ENCODE measurements around the gene CEP162.
"Not testable (repeated sequence)": the region's sequence is repeated elsewhere in the genome, so short reads cannot be mapped to it uniquely, and the experiment has no call there.

The CEP162 gene

DNA sequence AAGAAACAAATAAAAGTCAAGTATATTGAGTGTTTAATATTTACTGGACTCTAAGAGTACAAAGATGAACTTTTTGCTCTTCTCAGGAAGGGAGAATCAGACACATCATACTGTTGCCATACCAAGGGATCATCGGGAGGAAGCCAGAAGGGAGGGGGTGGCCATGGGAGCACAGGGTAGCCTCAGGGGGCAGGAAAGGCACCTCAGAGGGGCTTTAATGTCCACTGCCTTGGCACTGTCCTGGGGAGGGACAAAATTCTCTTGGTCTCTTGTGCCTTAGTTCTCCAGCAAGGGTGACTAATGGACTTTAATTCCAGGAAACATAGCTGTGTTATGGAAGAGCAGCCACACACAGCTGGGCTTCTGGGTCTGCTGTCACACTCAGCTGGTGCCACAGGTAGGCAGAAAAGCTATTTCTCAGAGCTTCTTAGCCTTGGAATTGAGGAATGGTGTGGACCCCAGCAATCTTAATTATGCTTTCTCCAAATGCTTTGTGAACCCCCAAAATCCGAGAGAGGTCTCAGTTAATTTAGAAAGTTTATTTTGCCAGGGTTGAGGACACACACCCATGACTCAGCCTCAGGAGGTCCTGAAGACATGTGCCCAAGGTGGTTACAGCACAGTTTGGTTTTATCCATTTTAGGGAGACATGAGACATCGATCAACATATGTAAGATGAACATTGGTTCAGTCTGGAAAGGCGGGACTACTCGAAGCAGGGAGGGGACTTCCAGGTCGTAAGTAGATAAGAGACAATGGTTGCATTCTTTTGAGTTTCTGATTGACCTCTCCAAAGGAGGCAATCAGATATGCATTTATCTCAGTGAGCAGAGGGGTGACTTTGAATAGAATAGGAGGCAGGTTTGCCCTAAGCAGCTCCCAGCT lies 140.7 kb downstream of the CEP162 start:
- no peak for DNase-seq (ENCODE audit: low read depth, low spot score)

DNA sequence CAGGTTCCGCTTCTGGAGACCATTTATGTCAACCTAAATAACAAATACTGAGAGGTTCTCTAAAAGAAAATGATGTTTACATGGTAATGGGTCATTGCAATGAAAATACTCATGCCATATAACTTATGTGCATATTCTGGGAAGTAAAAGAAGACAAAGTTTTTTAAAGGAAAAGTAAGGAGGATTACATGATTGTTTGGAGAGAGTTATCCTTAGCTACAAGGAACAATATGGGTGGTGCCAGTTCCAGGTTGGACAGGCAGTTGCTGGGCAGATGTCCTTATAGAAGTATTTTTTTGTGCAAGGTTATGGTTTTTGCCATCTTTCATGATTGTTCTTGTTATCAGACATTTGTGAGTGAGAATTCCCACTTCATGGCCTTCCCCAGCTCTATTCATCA lies 141.4 kb downstream of the CEP162 start:
- no peak for DNase-seq (ENCODE audit: low read depth, low spot score)

DNA sequence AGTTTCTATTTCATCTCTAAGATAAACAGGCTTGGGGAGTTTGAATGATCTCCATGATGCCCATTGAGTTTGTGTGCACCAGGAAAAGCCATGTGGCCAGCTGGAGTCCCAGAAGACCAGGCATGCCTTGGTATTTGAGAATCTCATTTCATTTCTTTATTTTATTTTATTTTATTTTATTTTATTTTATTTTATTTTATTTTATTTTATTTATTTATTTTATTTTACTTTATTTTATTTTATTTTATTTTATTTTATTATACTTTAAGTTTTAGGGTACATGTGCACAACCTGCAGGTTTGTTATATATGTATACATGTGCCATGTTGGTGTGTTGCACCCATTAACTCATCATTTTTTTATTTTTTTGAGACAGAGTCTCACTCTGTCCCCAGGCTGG lies 142.7 kb downstream of the CEP162 start:
- not testable (repeated sequence) for DNase-seq (ENCODE audit: low read depth, low spot score)

DNA sequence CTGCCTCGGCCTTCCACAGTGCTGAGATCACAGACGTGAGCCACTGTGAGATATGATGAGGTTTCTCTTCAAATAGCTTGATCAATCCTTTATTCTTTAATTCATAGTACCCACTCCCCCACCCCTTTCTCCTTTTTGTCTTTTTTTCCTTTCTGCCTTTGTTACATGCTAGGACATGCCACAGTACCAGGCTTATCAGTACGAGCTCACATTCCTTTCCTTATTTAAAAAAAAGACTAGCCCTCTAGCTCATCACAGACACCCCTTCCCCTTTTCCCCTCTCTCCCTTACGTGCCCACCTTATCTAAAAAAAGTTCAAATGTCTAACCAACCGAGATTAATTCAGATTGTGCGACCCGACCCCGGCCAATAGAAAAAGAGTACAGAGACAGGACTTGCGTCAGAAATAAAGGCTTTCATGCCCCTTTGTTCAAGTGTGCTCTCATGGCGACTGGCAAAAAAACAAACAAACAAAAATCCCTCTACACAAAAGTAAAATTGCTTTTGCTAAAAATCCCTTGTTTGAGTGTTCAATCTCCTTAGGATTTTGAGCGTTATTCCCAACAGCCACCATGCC lies 144.7 kb downstream of the CEP162 start:
- no peak for DNase-seq (ENCODE audit: low read depth, low spot score)

- DNase-seq (ENCODE audit: low read depth, low spot score) = no peak
Measured at GRCh38 chr6:84081222-84081621, 146.2 kb downstream of the CEP162 start.

GRCh38 chr6:84078335-84078734 lies 149.1 kb downstream of the CEP162 start:
- no peak for DNase-seq (ENCODE audit: low read depth, low spot score)

DNA sequence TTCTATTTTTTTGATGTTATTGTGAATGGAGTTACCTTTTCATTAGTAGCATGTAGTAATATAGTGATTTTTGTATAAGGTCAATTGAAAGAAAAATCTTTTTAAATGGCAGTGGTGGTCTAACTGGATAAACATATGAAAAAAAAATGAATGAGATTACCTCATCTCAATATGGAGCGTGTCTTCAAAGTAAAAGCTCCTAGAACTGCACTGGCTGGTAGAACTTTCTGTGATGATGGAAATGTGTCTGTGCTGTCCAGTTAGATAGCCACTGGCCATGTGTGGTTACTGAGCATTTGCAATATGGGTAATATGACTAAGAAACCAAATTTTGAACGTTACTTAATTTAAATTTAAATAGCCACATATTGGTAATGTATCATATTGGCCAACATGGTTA lies 149.8 kb downstream of the CEP162 start:
- DNase-seq (ENCODE audit: low read depth, low spot score) = no peak

DNA sequence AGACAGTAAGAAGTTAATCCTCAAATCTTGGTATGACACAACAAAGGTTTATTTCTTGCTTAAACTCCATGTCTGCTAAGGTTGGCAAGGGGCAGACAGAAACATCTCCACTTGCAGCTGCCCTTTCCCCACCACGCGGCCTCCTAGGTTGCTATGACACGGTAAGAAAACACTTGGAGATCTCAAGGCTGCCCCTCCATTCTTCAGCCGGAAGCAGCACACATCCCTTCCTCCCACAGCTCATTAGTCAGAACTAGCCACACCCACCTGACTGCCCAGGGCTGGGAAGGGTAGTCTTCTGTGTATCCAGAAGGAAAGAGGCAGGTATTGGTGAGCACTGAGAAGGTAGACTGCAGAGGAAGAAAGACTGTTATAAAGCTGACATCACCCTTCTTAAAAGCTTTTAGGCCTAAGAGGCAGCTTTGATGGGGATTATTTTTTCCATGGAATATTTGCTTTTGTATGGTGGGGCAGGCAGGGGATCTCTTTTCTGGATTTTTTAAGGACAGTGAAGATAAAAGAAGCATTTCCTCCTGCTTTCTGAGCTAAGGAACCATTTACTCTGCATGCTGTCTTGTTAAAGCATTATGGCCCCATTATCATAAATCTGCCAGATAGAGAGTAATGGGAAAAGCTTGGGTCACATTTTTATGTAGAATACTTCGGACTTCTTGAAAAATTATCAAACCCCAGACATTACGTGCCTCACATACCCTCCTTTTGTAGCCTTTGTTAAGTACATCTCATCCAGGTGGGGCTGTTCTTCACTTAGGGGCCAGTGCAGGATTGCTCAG lies 152.3 kb downstream of the CEP162 start:
- no peak for DNase-seq (ENCODE audit: low read depth, low spot score)

Measured in activated naive CD8-positive, alpha-beta T cell treated with anti-CD3 and anti-CD28 coated beads, Interleukin-2, amount 50 U/mL, for 16 hours (primary cell).